GM23338 (cell line): Measurements from ENCODE around the gene CCDC169. TPM values are rescaled to one million over a fixed set of nuclear protein-coding genes. Genes with fewer than 3 reads are reported as not detected.

Experiments
- ATAC-seq: fragments of 200-7000 bp; cut with Tn5 transposase; 3 replicates; pipeline ENCODE4 v1.9.1; 2020
- DNase-seq: peaks from one replicate; pipeline ENCODE4 v3.0.0-alpha.2; 2015; ENCODE audit warnings: low spot score
- H2AFZ ChIP-seq: fragments of 200-600 bp; sonication (generic); 2 replicates; pipeline ENCODE4 v1.8.0; 2016; ENCODE audit warnings: antibody characterized with exemption, mild to moderate bottlenecking, moderate library complexity
- H3F3A ChIP-seq: fragments of 200-600 bp; sonication (generic); replicated peaks from 2 replicates; pipeline ENCODE4 v1.8.0; 2017; ENCODE audit warnings: antibody characterized with exemption, mixed run types, low read depth
- H3K27ac ChIP-seq: fragments of 200-600 bp; sonication (generic); 2 replicates; pipeline ENCODE4 v1.6.1; 2016; ENCODE audit warnings: low read depth
- H3K27me3 ChIP-seq: fragments of 200-600 bp; sonication (generic); 2 replicates; pipeline ENCODE4 v1.8.0; 2016; ENCODE audit warnings: mild to moderate bottlenecking, mixed run types, moderate library complexity; ENCODE audit not compliant: insufficient read depth
- H3K36me3 ChIP-seq: fragments of 200-600 bp; sonication (generic); 2 replicates; pipeline ENCODE4 v1.8.0; 2016; ENCODE audit warnings: mild to moderate bottlenecking; ENCODE audit not compliant: insufficient read depth
- H3K4me1 ChIP-seq: fragments of 200-600 bp; sonication (generic); 2 replicates; pipeline ENCODE4 v1.8.0; 2016; ENCODE audit warnings: mild to moderate bottlenecking, moderate library complexity; ENCODE audit not compliant: insufficient read depth
- H3K4me2 ChIP-seq: fragments of 200-600 bp; sonication (generic); 2 replicates; pipeline ENCODE4 v1.7.1; 2017; ENCODE audit warnings: mixed run types
- H3K4me3 ChIP-seq: fragments of 200-600 bp; sonication (generic); 2 replicates; pipeline ENCODE4 v1.6.1; 2016; ENCODE audit warnings: mixed run types
- H3K79me2 ChIP-seq: fragments of 200-600 bp; sonication (generic); replicated peaks from 2 replicates; pipeline ENCODE4 v1.8.0; 2017; ENCODE audit warnings: mild to moderate bottlenecking; ENCODE audit not compliant: insufficient read depth
- H3K9me2 ChIP-seq: fragments of 200-600 bp; sonication (generic); 2 replicates; pipeline ENCODE4 v1.8.0; 2017; ENCODE audit not compliant: insufficient read depth
- H4K20me1 ChIP-seq: fragments of 200-600 bp; sonication (generic); replicated peaks from 2 replicates; pipeline ENCODE4 v1.8.0; 2017; ENCODE audit warnings: mild to moderate bottlenecking; ENCODE audit not compliant: insufficient read depth
- H3K27ac Mint-ChIP-seq: 2 replicates; pipeline ENCODE4 v1.8.0; 2020; ENCODE audit warnings: inconsistent platforms, mild to moderate bottlenecking, moderate library complexity, mixed read lengths
- H3K27me3 Mint-ChIP-seq: 3 replicates; pipeline ENCODE4 v1.8.0; 2022; ENCODE audit warnings: low read depth, mild to moderate bottlenecking, moderate library complexity, mixed read lengths, inconsistent platforms; ENCODE audit not compliant: insufficient read depth, poor library complexity
- H3K36me3 Mint-ChIP-seq: 3 replicates; pipeline ENCODE4 v1.8.0; 2021; ENCODE audit warnings: low read depth, mild to moderate bottlenecking, inconsistent platforms, moderate library complexity, mixed read lengths
- H3K4me1 Mint-ChIP-seq: 3 replicates; pipeline ENCODE4 v1.8.0; 2020; ENCODE audit warnings: mild to moderate bottlenecking, inconsistent platforms, mixed read lengths
- H3K4me3 Mint-ChIP-seq: 3 replicates; pipeline ENCODE4 v1.8.0; 2021; ENCODE audit warnings: moderate library complexity, mild to moderate bottlenecking, inconsistent platforms, mixed read lengths
- H3K9me3 Mint-ChIP-seq: 3 replicates; pipeline ENCODE4 v1.8.0; 2020; ENCODE audit warnings: moderate library complexity, mild to moderate bottlenecking, inconsistent platforms, mixed read lengths
- CREB1 ChIP-seq: fragments of 250-450 bp; sonication (Bioruptor Pico); IDR thresholded peaks from 2 replicates; pipeline ENCODE4 v1.5.0; 2020; ENCODE audit warnings: low read depth, mild to moderate bottlenecking, moderate library complexity
- CTCF ChIP-seq, 2 experiments: fragments of 200-600 bp in 1 of 2; sonication (generic) in 1 of 2; conservative IDR thresholded peaks; 2 replicates each; pipeline versions ENCODE4 v1.5.1 to v1.6.1; 2016 to 2017; ENCODE audit warnings: antibody characterized with exemption in 2 of 2, low read depth in 2 of 2, mild to moderate bottlenecking in 2 of 2, moderate library complexity in 1 of 2
- EZH2 ChIP-seq: fragments of 200-600 bp; sonication (generic); IDR thresholded peaks from one replicate; pipeline ENCODE4 v1.8.0; 2017; ENCODE audit warnings: antibody characterized with exemption, mild to moderate bottlenecking, low read depth; ENCODE audit not compliant: unreplicated experiment
- EZH2phosphoT487 ChIP-seq: fragments of 200-600 bp; sonication (generic); IDR thresholded peaks from one replicate; pipeline ENCODE4 v1.8.1; 2018; ENCODE audit warnings: antibody characterized with exemption; ENCODE audit not compliant: unreplicated experiment
- JUNB ChIP-seq: IDR thresholded peaks from one replicate; pipeline ENCODE4 v1.6.1; 2016; ENCODE audit warnings: antibody characterized with exemption; ENCODE audit not compliant: unreplicated experiment
- NANOG ChIP-seq: IDR thresholded peaks from 2 replicates; pipeline ENCODE4 v1.6.1; 2016; ENCODE audit warnings: antibody characterized with exemption, borderline replicate concordance
- REST ChIP-seq: IDR thresholded peaks from one replicate; pipeline ENCODE4 v1.6.1; 2018; ENCODE audit warnings: antibody characterized with exemption; ENCODE audit not compliant: unreplicated experiment
- STAT1 ChIP-seq: IDR thresholded peaks from one replicate; pipeline ENCODE4 v1.6.1; 2016; ENCODE audit warnings: antibody characterized with exemption; ENCODE audit not compliant: unreplicated experiment
- ZNF114 ChIP-seq: fragments of 250-450 bp; sonication (Bioruptor Pico); IDR thresholded peaks from 2 replicates; pipeline ENCODE4 v1.5.0; 2020; ENCODE audit warnings: mild to moderate bottlenecking, moderate library complexity
- ZNF331 ChIP-seq: fragments of 250-450 bp; sonication (Bioruptor Pico); IDR thresholded peaks from 2 replicates; pipeline ENCODE4 v1.5.0; 2020; ENCODE audit warnings: low read depth, mild to moderate bottlenecking, moderate library complexity
- polyA plus RNA-seq: library from polyadenylated mRNA; unstranded; fragments of >200 nt; fragmentation: Nextera tagmentation; extraction: Ambion mirVana; gene quantifications from 2 replicates; pipeline ENCODE4 v1.2.1, GENCODE V29; 2016
- total RNA-seq: library from RNA; depleted of rRNA; stranded (reverse); fragments of >200 nt; shearing (Covaris generic); gene quantifications from 2 replicates; pipeline ENCODE4 v1.2.3, GENCODE V29; 2014

Gene CCDC169
- total and polyA plus RNA-seq, 2 experiments from 2014 or later: 48.5 to 61.2 TPM

DNA sequence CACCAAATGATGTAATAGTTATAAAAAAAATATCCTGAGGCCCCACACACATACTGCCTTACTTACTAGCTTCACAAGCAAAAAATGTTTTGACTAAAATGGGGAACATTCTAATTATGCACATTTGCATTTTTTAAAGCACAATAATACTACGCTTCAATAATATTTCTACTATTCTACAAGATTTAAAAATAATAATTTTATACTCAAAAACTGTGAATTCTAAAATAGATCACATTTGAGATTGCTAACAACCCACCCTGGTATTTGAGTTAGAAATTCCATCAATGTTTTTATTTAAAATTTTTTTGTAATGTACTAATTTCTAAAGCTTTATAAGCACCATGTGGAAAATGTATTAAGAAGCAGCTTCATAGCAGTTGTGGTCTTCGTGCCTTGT is 24.2 kb downstream of the CCDC169 start:
- peaks cover 3% of the 10 kb centered on the region; the same call in 1 of the 2 replicates for H3K4me1 ChIP-seq
- Mint-ChIP-seq H3K27ac (no peak overlapping the region), H3K4me3 (no peak overlapping the region), H3K4me1 (no peaks in the 10 kb centered on the region; the same call in 2 of the 3 replicates), H3K36me3 (no peaks in the 10 kb centered on the region), H3K9me3 (no peaks in the 10 kb centered on the region), H3K27me3 (peaks cover 3% of the 10 kb centered on the region)
- no peaks in the 10 kb centered on the region for H4K20me1 ChIP-seq
- peaks cover 16% of the 10 kb centered on the region for H3K79me2 ChIP-seq
- no peak overlapping the region for H3K4me2 ChIP-seq
- no peak for ATAC-seq
- TF ChIP-seq ZNF331: no peak
- no peak for TF ChIP-seq EZH2
- no peak for TF ChIP-seq REST
- no peak overlapping the region for H3K27ac ChIP-seq
- H3K9me2 ChIP-seq: no peaks in the 10 kb centered on the region
- no peaks in the 10 kb centered on the region; the same call in 1 of the 2 replicates for H3K36me3 ChIP-seq
- no peak overlapping the region for H3K4me3 ChIP-seq
- H3K27me3 ChIP-seq: no peaks in the 10 kb centered on the region
- H2AFZ ChIP-seq: no peak overlapping the region
- no peak for DNase-seq
- H3F3A ChIP-seq: no peaks in the 10 kb centered on the region

DNA sequence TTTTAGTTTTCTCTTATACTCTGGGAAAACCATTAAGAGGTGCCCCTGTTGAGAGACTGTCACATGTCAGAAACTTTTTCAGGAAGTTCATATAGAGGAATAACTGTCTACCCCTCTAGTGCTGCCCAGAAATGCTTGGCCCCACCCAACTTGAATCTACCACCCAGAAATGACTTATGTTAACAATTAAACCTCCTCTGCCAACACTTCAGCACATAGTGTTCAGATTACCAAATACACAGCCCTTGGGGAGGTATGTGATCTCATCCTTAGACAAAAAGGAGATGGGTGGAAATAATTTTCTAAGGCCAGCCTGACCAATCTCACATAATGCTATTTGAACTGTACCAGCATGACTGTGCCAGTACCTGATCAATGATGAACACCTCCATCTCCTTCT is 35.6 kb downstream of the CCDC169 start:
- no peaks in the 10 kb centered on the region for H3K9me3 Mint-ChIP-seq
- no peak for ATAC-seq
- TF ChIP-seq CREB1: no peak
- no peak for TF ChIP-seq STAT1

DNA sequence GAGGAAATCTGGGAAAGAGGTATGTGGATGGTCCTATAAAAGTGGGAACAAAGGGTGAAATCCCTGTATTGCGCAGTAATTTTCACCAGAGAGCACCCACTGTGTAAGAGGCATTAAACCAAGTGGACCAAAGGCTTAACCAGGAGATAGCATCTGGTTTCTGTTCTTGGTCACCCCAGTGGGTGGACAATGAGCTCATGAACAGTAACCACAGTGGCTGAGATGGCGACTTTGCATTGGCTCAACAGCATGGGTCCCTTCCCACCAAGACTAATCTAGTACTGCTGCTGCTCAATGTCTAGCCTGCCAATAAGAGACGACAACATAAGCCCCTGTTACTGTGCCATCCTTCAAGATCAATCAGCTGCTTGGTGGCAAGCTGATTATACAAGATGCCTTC is 36.6 kb downstream of the CCDC169 start:
- Histone ChIP-seq H3K4me1 (no peaks in the 10 kb centered on the region), H3K9me2 (peaks cover 13% of the 10 kb centered on the region), H3K27me3 (no peaks in the 10 kb centered on the region), H3K4me2 (no peak overlapping the region), H3F3A (no peaks in the 10 kb centered on the region), H4K20me1 (no peaks in the 10 kb centered on the region), H3K4me3 (no peak overlapping the region), H2AFZ (no peak overlapping the region), H3K79me2 (no peaks in the 10 kb centered on the region), H3K27ac (no peak overlapping the region), H3K36me3 (no peaks in the 10 kb centered on the region)
- peaks cover 6% of the 10 kb centered on the region for H3K27me3 Mint-ChIP-seq
- peaks cover 2% of the 10 kb centered on the region; the same call in 1 of the 3 replicates for H3K36me3 Mint-ChIP-seq
- no peak for DNase-seq
- ATAC-seq: no peak
- H3K4me1 Mint-ChIP-seq: peaks cover 10% of the 10 kb centered on the region
- no peak overlapping the region for H3K4me3 Mint-ChIP-seq
- no peaks in the 10 kb centered on the region for H3K9me3 Mint-ChIP-seq
- no peak overlapping the region for H3K27ac Mint-ChIP-seq
- TF ChIP-seq REST (no peak), EZH2 (no peak), JUNB (no peak), ZNF331 (no peak), STAT1 (no peak), EZH2phosphoT487 (no peak), CREB1 (no peak), NANOG (no peak), CTCF (conservative IDR thresholded peaks at IDR 0.05; ENCODE audit: low read depth in 2 of 2) (no peak), ZNF114 (CRISPR knock-in tag) (no peak)

More for the DNA sequence above, 35.6 kb downstream of the CCDC169 start:
- Histone ChIP-seq H3K36me3 (no peaks in the 10 kb centered on the region), H4K20me1 (no peaks in the 10 kb centered on the region), H3K79me2 (no peaks in the 10 kb centered on the region), H3K9me2 (peaks cover 11% of the 10 kb centered on the region), H3K27ac (no peak overlapping the region), H3F3A (no peaks in the 10 kb centered on the region), H3K4me3 (no peak overlapping the region), H2AFZ (no peak overlapping the region), H3K27me3 (no peaks in the 10 kb centered on the region), H3K4me2 (no peak overlapping the region), H3K4me1 (no peaks in the 10 kb centered on the region)
- no peak for DNase-seq
- no peak overlapping the region for H3K27ac Mint-ChIP-seq
- H3K36me3 Mint-ChIP-seq: no peaks in the 10 kb centered on the region
- H3K4me3 Mint-ChIP-seq: no peak overlapping the region
- H3K27me3 Mint-ChIP-seq: peaks cover 6% of the 10 kb centered on the region
- H3K4me1 Mint-ChIP-seq: peaks cover 10% of the 10 kb centered on the region
